Stimulated activated CD8-positive, alpha-beta memory T cell treated with anti-CD3 and anti-CD28 coated beads, Interleukin-12 subunit alpha, Interleukin-12 subunit beta, amount 100 ng/mL, for 1 hour (primary cell): Measurements from ENCODE around the gene ARAP3.

Source experiments
- DNase-seq: peaks from one replicate; pipeline ENCODE4 v3.0.0-alpha.2; 2020; ENCODE audit warnings: low read depth

ARAP3 gene

GRCh38 chr5:141697586-141697985 is 15.6 kb upstream of the ARAP3 start:
- no peak for DNase-seq

GRCh38 chr5:141696431-141696830 is 14.4 kb upstream of the ARAP3 start:
- DNase-seq: no peak

- DNase-seq: no peak
These were observed 13.7 kb upstream of the ARAP3 start for GRCh38 chr5:141695627-141696215.

GRCh38 chr5:141694479-141694878 is 12.4 kb upstream of the ARAP3 start:
- no peak for DNase-seq

GRCh38 chr5:141692919-141693725 is 11.1 kb upstream of the ARAP3 start:
- DNase-seq: peak; percentile 35

- no peak for DNase-seq
These were observed 10.5 kb upstream of the ARAP3 start for GRCh38 chr5:141692533-141692888.

GRCh38 chr5:141691867-141692532 is 10.0 kb upstream of the ARAP3 start:
- DNase-seq: peak; percentile 76

- no peak for DNase-seq
These were observed 9.3 kb upstream of the ARAP3 start for GRCh38 chr5:141691286-141691866.

GRCh38 chr5:141686648-141687416 is 4.8 kb upstream of the ARAP3 start:
- no peak for DNase-seq

- DNase-seq: no peak
These were observed 3.6 kb upstream of the ARAP3 start for GRCh38 chr5:141685591-141685990.

- no peak for DNase-seq
These were observed 1.6 kb upstream of the ARAP3 start for GRCh38 chr5:141683596-141684141.

GRCh38 chr5:141681295-141681694 is 735 bp downstream of the ARAP3 start:
- DNase-seq: no peak

- no peak for DNase-seq
These were observed 1.3 kb downstream of the ARAP3 start for GRCh38 chr5:141680751-141681201.

GRCh38 chr5:141680178-141680577 is 1.9 kb downstream of the ARAP3 start:
- DNase-seq: no peak

GRCh38 chr5:141677415-141677814 is 4.6 kb downstream of the ARAP3 start:
- DNase-seq: no peak

GRCh38 chr5:141675672-141676071 is 6.4 kb downstream of the ARAP3 start:
- DNase-seq: no peak

GRCh38 chr5:141674747-141675146 is 7.3 kb downstream of the ARAP3 start:
- DNase-seq: no peak

- no peak for DNase-seq
These were observed 8.9 kb downstream of the ARAP3 start for GRCh38 chr5:141672841-141673813.

- no peak for DNase-seq
These were observed 9.8 kb downstream of the ARAP3 start for GRCh38 chr5:141672071-141672840.

GRCh38 chr5:141669520-141669919 is 12.5 kb downstream of the ARAP3 start:
- no peak for DNase-seq
